ENCODE data around the gene FZD10.

FZD10 gene

DNA sequence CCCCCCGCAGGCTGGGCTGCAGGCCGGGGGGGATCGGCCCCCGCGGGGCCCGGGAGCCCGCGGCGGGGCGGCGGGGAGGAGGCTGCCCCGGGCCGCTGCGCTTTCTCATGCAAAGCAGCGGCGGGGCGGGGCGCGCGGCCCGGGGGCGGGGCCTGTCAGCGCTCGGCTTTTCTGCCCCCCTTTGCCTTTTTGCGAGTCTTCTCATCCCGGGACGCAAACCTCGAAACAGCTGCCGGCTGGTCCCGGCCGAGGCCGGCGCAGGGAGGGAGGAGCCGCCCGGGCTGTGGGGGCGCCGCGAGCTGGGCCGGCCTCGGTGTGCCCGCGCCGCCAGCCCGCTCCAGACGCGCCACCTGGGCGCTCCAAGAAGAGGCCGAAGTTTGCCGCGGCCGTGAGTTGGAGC, at the start of gene FZD10:
Gene FZD10 (plus strand): TSS at position 198 of the 400 bp plus-strand sequence. CDS start 479 bp downstream, outside the sequence.
- no peak for DNase-seq

GRCh38 chr12:130114952-130115351, 47.3 kb upstream of the FZD10 start:
- no peak for DNase-seq

DNA sequence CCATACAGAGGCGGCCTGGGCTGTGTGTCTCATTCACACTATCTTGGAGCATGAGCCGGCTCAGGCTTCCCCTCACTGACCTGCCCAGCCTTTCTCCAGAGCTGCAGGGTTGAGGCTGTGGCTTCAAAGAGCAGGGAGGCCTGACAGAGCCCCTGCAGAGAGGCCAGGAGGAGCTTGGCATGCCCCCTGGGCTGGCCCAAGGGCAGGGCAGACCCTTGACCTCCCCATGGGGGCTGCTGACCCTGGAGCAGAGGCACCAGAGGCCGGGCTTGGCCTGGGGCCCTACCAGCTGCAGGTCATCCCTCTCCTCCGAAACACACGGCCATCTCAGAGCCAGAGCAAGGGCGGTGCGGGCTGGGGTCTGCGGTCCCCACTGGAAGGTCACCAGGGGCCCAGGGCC, 46.6 kb upstream of the FZD10 start:
- DNase-seq: no peak

DNA sequence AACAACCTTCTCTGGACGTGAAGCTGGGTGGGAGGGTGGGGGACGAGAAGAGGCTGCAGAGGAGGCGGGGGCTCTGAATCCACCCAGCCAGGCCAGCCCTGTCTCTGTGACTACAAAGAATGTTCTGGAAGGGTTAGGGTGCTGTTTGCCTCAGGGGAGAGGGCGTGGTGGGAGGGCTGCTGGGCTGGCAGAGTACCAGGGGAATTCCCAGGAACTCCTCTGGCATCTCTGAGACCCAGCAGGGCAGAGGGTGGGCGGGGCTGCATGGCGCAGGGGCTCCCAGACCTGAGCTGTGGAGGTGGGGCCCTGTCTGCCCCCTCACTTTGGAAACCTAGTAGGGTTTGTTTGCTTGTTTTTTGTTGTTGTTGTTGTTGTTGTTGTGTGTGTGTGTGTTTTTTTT, 45.5 kb upstream of the FZD10 start:
- DNase-seq: no peak

GRCh38 chr12:130117233-130117632, 45.0 kb upstream of the FZD10 start:
- DNase-seq: no peak

DNA sequence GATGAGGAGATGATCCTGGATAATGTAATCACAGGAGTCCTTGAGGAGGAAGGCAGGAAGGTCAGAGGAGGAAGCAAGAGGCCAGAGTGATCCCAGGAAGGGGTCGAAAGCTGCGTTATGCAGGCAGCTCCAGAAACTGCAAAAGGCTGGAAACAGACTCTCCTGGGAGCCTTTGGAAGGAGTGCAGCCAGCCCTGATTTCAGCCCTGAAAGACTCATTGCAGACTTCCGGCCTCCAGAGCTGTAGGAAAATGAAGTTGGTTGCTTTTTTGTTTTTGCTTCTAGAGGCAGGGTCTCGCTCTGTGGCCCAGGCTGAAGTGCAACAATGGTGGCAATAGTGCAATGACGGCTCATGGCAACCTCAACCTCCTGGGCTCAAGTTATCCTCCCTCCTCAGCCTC, 44.6 kb upstream of the FZD10 start:
- no peak for DNase-seq

- DNase-seq: no peak
Measured at GRCh38 chr12:130118181-130118580, 44.1 kb upstream of the FZD10 start.

DNA sequence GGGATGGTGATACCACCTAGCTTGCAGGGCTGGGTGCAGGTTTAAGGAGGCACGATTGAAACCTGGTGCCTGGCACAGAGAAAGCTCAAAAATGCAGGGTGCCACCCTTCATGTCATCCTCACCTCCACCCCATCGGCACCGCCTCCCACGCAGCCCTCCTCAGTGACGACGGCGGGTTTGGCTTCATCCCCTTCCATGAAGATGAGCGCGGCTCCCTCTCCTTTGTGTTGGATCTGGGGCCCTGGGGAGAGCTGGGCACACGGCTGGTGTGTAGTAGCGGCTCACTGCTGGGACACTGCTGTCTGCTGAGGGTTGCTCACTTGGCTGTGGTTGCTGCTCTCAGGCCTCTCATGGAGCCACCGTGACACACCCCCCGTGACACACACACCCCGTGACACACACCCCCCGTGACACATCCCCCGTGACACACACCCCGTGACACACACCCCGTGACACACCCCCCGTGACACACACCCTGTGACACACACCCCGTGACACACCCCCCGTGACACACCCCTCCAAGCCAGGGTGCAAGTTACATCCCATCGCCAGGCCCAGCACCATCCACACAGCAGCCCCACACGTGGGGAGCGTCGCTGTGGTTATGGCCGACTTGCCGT, 42.9 kb upstream of the FZD10 start:
- no peak for DNase-seq

- no peak for DNase-seq
Measured at GRCh38 chr12:130120012-130120805, 42.1 kb upstream of the FZD10 start.

- no peak for DNase-seq
Measured at GRCh38 chr12:130121226-130122000, 40.9 kb upstream of the FZD10 start.

GRCh38 chr12:130122356-130122755, 39.9 kb upstream of the FZD10 start:
- DNase-seq: no peak

DNA sequence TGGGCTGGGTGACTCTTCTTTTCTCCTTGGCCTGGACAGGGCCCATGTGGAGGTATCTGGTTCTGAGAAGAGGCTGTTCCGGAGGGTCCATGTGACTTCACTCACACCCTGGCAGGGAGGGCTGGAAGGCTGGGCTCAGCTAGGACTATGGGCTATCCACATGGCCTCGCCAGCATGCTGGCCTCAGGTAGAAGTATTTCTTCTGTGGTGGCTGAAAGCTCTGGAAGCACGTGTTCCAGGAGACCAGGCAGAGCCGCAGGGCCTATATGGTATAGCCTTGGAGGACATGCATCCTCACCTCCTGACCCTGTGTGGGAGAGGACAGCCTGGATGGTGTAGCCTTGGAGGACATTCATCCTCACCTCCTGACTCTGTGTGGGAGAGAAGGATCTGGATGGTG, 38.2 kb upstream of the FZD10 start:
- DNase-seq: no peak

- no peak for DNase-seq
Measured at GRCh38 chr12:130124605-130125244, 37.5 kb upstream of the FZD10 start.

GRCh38 chr12:130126023-130126432, 36.2 kb upstream of the FZD10 start:
- no peak for DNase-seq

- DNase-seq: no peak
Measured at GRCh38 chr12:130127532-130127911, 34.7 kb upstream of the FZD10 start.

DNA sequence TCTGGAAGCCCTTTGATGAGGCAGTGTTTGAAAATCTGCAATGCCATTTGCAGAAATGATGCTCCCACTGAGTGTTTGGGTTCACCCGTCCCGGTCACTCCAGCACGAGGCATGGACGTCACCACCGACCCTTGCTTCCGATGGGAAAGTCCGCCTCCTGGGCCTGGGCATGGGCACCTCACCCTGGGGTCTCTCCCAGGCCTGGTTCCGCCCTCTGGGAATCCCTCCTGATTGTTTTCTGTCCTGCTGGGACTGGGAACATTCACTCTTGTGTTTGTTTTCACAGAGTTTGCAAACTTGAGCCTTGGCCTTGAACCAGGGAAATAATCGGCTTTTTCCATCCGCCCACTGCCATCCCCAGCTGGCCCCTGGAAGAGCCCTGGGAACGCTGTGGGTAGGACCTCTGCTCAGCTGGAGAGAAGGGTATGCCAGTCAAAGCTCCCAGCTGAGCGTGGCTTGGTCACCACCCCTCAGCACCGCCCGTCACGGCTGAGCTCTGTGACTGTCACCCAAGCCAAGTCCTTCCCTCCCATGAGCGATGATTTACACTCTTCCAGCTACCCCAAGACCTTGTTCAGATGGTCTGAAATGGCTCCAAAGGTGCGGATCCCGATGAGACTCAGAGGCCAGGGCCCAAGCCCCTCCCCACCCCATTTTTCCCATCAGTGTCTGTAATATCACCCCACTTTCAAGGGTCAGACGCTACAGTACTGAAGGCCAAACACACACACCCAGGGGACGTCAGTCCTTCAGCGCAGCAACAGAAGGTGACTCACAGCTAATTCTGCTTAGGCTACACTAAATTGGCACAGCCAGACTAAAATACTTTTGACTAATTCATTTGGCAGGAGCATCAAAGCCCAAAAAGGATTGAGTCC, 34.1 kb upstream of the FZD10 start:
- no peak for DNase-seq

DNA sequence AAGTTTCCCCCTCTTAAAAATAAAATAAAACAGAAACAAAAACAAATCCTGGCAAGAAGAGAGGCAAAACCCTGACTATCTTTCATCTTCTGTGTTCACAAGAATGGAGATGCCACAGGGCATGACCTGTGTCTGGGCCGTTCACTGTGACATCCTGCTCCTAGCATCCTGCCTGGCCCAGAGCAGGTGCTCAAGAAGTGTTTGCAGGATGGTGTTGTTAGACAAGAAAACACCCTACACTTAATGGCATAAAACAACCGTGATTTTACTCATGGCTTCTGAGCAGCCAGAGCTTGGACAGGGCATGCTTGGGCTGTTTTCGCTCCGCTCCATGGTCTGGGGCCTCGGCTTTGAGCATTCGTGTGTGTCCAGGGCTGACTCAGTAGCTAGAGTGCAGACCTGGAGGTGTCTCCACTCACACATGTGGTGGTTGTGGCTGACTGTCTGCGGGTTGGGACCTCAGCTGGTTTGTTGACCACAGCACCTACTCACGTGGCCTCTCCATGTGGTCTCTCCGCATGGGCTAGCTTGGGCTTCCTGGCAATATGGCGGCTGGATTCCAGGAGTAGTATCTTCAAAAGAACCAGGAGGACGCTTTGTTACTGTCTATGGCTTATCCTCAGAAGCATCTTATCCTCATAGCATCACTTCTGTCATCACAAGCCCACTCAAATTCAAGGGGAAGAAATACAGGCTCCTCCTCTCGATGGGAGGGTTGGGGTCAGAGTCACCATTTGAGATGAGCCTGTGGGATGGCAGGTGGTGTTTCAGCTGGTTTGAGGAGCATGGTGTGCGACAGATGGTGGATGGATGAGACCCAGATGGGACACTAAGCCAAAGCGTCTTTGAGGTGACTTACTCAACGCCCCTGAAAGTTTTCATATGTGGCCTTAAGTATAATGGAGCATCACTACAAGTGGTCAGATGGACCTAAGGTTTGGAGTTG, 33.2 kb upstream of the FZD10 start:
- DNase-seq: no peak

GRCh38 chr12:130130346-130130745, 31.9 kb upstream of the FZD10 start:
- DNase-seq: no peak

GRCh38 chr12:130131025-130131424, 31.2 kb upstream of the FZD10 start:
- no peak for DNase-seq

- DNase-seq: no peak
Measured at GRCh38 chr12:130131801-130132200, 30.5 kb upstream of the FZD10 start.
